Esophagus squamous epithelium (tissue), 5 donors: Measurements from ENCODE around the gene NAA25. TPM values are rescaled to one million over a fixed set of nuclear protein-coding genes. Genes with fewer than 3 reads are reported as not detected.

Source experiments
- DNase-seq: peaks from one replicate; lab custom pipeline; 2025; lab: John Stamatoyannopoulos, UW
- H3K27ac ChIP-seq, 4 donors: fragments of 200-600 bp; sonication (generic); one replicate each; pipeline ENCODE4 v1.5.1; 2016 to 2019; ENCODE audit warnings: mild to moderate bottlenecking in 1 of 4
- H3K27me3 ChIP-seq, 4 donors: fragments of 200-600 bp; sonication (generic); 1 replicate in 3 of 4; 2 replicates in 1 of 4; pipeline versions ENCODE4 v1.5.1 to v1.6.0; 2017 to 2021; ENCODE audit warnings: antibody characterized with exemption in 1 of 4
- H3K36me3 ChIP-seq, 3 donors: fragments of 200-600 bp; sonication (generic); one replicate each; pipeline ENCODE4 v1.5.1; 2016 to 2019
- H3K4me1 ChIP-seq, 3 donors: fragments of 200-600 bp; sonication (generic); one replicate each; pipeline ENCODE4 v1.5.1; 2017 to 2019
- H3K4me3 ChIP-seq, 4 donors: fragments of 200-600 bp; sonication (generic); 1 replicate in 3 of 4; 2 replicates in 1 of 4; pipeline ENCODE4 v1.5.1; 2016 to 2019; ENCODE audit warnings: mild to moderate bottlenecking in 2 of 4, moderate library complexity in 1 of 4
- H3K9me3 ChIP-seq, 3 donors: fragments of 200-600 bp; sonication (generic); one replicate each; pipeline ENCODE4 v1.5.1; 2016 to 2019
- CTCF ChIP-seq, 6 experiments: fragments of 450-650 bp in 4 of 6; fragments of 200-600 bp in 2 of 6; sonication (generic) in 2 of 6; IDR thresholded peaks; one replicate each; pipeline ENCODE4 v1.5.1; 2016 to 2019; ENCODE audit warnings: antibody characterized with exemption in 6 of 6, mild to moderate bottlenecking in 4 of 6, moderate library complexity in 4 of 6
- POLR2A ChIP-seq, 4 donors: fragments of 450-650 bp; IDR thresholded peaks; one replicate each; pipeline ENCODE4 v1.6.1; 2017; ENCODE audit warnings: antibody characterized with exemption in 4 of 4, mild to moderate bottlenecking in 4 of 4, moderate library complexity in 3 of 4
- WGBS, 2 donors: methylation state at CpG; one replicate each; pipeline ENCODE4 v1.1.5; 2018; 5-methylcytosine and 5-hydroxymethylcytosine counted together
- intact Hi-C: fragments of 100-400 bp; cut with DNase I; formaldehyde crosslinking; loops from one replicate; pipeline ENCODE4 v1.15.0; 2022
- total RNA-seq, 4 donors: library from RNA; depleted of rRNA; stranded (reverse); fragments of >200 nt; gene quantifications; one replicate each; pipeline ENCODE4 v1.1.0, GENCODE V29; 2016
- donor health status: DM: yes; HTN: yes; CAD: no.

The NAA25 gene
- total RNA-seq, 4 donors from 2014 or later = 12.6 to 36.6 (median 26.4) TPM

DNA sequence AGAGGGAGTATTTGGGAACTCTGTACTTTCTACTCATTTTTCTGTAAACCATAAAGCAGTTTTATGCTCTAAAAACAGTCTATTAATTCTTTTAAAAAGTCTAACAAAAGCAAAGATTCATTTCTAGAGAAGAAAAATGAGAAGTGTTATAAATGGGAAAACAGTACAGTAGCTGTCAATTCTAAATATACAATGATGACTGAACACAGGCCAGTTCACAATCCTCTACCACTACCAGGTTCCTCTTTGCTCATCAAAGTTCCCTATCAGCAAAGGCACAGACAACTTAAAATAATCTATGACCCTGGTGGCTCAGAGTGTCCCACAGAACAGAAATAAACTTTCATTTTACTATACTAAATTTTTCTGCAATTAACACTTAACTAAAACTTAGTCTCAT lies 12.5 kb downstream of the NAA25 start:
- DNase-seq = no peak
- Histone ChIP-seq H3K36me3 (peaks cover 0 to 94% (median 13%) of the 10 kb centered on the region in 3 donors), H3K9me3 (no peaks in the 10 kb centered on the region), H3K4me3 (no peak overlapping the region), H3K4me1 (peaks cover 0 to 39% (median 10%) of the 10 kb centered on the region in 3 donors), H3K27me3 (no peaks in the 10 kb centered on the region), H3K27ac (peak overlapping the region in 2 of 4 donors; percentile 26 to 42)
- intact Hi-C loops = no loop called here
- TF ChIP-seq CTCF (IDR thresholded peaks at IDR 0.05) = no peak
- TF ChIP-seq POLR2A (IDR thresholded peaks at IDR 0.05) = no peak

DNA sequence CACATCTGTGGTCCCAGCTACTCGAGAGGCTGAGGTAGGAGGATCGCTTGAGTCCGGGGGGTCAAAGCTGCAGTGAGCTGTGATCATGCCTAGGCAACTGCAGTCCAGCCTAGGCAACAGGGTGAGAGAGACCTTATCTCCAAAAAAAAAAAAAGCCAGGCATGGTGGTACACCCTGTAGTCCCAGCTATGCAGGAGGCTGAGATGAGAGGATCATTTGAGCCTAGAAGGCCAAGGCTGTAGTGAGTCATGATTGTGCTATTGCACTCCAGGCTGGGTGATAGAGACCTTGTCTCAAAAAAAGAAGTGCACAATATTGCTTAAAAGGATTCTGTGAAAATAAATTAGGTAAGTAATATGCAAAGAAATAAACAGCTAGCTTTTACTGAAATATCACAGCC lies 17.0 kb downstream of the NAA25 start:
- Histone ChIP-seq H3K27ac (no peak overlapping the region), H3K4me1 (peaks cover 0 to 11% (median 0%) of the 10 kb centered on the region in 3 donors), H3K4me3 (no peak overlapping the region), H3K27me3 (no peaks in the 10 kb centered on the region), H3K9me3 (no peaks in the 10 kb centered on the region), H3K36me3 (peaks cover 10 to 94% (median 27%) of the 10 kb centered on the region in 3 donors)
- no peak for TF ChIP-seq CTCF (IDR thresholded peaks at IDR 0.05)
- TF ChIP-seq POLR2A (IDR thresholded peaks at IDR 0.05) = no peak
- intact Hi-C loops = no loop called here
- no peak for DNase-seq
- 89 to 96% methylated on average over 3 of the region's 3 CpGs for WGBS, 2 donors

DNA sequence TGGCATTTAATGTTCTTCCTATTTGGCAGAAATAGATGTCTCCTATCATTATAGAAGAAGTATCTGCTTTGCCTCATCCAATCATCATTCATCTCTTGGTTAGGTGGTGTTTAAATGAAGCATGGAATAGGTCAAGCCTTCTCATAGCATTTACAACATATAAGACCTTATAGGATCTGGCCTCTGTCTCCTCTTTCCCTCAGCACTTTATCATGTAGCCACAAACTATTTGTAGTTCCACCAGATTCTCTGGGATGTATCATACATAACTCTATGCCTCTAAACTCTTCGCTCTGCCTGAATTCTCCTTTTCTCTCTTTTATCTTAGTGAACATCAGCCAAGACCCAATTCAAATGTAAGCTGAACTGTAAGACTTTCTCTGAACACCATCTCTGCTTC lies 20.7 kb downstream of the NAA25 start:
- 89 to 90% methylated on average over 1 of the region's 1 CpG for WGBS, 2 donors
- TF ChIP-seq CTCF (IDR thresholded peaks at IDR 0.05) (no peak), POLR2A (IDR thresholded peaks at IDR 0.05) (no peak)
- Histone ChIP-seq H3K36me3 (peaks cover 10 to 98% (median 31%) of the 10 kb centered on the region in 3 donors), H3K27ac (no peak overlapping the region), H3K9me3 (no peaks in the 10 kb centered on the region), H3K27me3 (no peaks in the 10 kb centered on the region), H3K4me1 (no peaks in the 10 kb centered on the region), H3K4me3 (no peak overlapping the region)
- DNase-seq = no peak
- intact Hi-C loops = no loop called here

DNA sequence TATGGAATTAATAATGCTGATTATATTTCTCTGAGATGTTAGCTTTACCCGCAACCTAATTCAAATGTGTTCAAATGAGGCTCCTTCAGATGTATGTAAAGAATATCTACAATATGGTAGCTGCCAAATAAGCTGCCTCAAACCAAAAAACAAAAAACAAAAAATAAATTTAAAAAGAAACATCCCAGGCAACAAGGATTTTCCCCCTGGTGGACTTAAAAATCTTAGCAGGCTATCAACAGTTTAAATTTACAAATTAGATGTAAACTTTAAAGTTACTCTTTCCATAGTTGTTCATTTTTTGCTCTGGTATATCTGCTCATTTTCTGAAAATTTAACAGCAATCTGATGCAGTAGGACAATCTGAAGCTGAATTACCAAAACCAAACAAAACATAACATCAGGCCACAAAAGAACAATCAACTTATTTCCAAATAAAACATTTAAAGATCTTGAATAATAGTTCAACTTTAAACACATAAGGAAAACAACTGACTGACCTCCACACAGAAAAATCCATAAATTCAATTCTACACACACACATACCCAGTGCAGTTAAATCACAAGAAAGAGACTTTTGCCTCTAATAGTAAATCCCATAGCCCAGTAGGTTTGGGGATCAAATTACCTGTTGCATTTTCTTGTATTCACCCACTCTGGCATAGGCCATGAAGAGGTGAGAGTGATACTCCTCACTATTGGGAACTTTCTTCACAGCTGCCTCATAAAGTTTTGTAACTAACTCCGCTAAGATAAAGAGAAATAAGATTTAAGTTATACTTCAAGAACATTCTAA lies 21.3 kb downstream of the NAA25 start:
- Histone ChIP-seq H3K4me1 (no peaks in the 10 kb centered on the region), H3K27ac (no peak overlapping the region), H3K36me3 (peaks cover 10 to 97% (median 26%) of the 10 kb centered on the region in 3 donors), H3K4me3 (no peak overlapping the region), H3K27me3 (no peaks in the 10 kb centered on the region), H3K9me3 (no peaks in the 10 kb centered on the region)
- 94 to 96% methylated on average over 2 of the region's 2 CpGs for WGBS, 2 donors
- no peak for TF ChIP-seq POLR2A (IDR thresholded peaks at IDR 0.05)
- TF ChIP-seq CTCF (IDR thresholded peaks at IDR 0.05) = peak in 1 of 6 experiments; percentile 17
- intact Hi-C loops = no loop called here
- DNase-seq = no peak

GRCh38 chr12:112066566-112066965 lies 42.0 kb downstream of the NAA25 start:
- no peak for DNase-seq
- WGBS, 2 donors = 83 to 92% methylated on average over 2 of the region's 2 CpGs
- Histone ChIP-seq H3K4me3 (no peak overlapping the region), H3K27ac (no peak overlapping the region), H3K36me3 (peaks cover 23 to 100% (median 36%) of the 10 kb centered on the region in 3 donors), H3K27me3 (no peaks in the 10 kb centered on the region), H3K9me3 (no peaks in the 10 kb centered on the region), H3K4me1 (no peaks in the 10 kb centered on the region)
- intact Hi-C loops = no loop called here
- TF ChIP-seq CTCF (IDR thresholded peaks at IDR 0.05) (no peak), POLR2A (IDR thresholded peaks at IDR 0.05) (no peak)
